Endothelial cell of umbilical vein (primary cell): Measurements from ENCODE around the gene MLYCD. TPM values are rescaled to one million over a fixed set of nuclear protein-coding genes. Genes with fewer than 3 reads are reported as not detected.

ENCODE experiments used
- BruUV-seq: library from RNA; stranded (reverse); fragments of 400-500 nt; replicated peaks from 2 replicates; lab custom pipeline; 2021; lab: Mats Ljungman, UMichigan
- CTCF ChIA-PET: fragments of 300-600, 350-600 bp; sonication (Branson Sonifier 250); formaldehyde crosslinking; loops from one replicate; lab custom pipeline; 2021; ENCODE audit warnings: antibody characterized with exemption, inconsistent platforms; lab: Charles Lee
- POLR2A ChIA-PET: fragments of 300-600, 350-600 bp; sonication (Branson Sonifier 250); formaldehyde crosslinking; loops from one replicate; lab custom pipeline; 2021; ENCODE audit warnings: antibody characterized with exemption, inconsistent platforms; lab: Charles Lee
- DNase-seq: peaks from one replicate; pipeline ENCODE4 v3.0.0-alpha.2; 2011; ENCODE audit warnings: low read depth, low spot score
- FAIRE-seq: peaks from 2 replicates; lab custom pipeline; 2011; peaks lifted over from hg19 to GRCh38; lab: Jason Lieb, UNC
- H2AFZ ChIP-seq: 2 replicates; pipeline ENCODE4 v1.6.0; 2012; ENCODE audit warnings: low read depth, low read length, control low read depth, inconsistent platforms
- H3K27ac ChIP-seq: 2 replicates; pipeline ENCODE4 v1.5.1; 2011; ENCODE audit warnings: low read depth, mild to moderate bottlenecking, control low read depth, low read length, moderate library complexity; ENCODE audit not compliant: insufficient read depth
- H3K27me3 ChIP-seq, 2 experiments: 2 replicates each; pipeline versions ENCODE4 v1.6.0 to v1.6.1; 2011; ENCODE audit warnings: low read length in 2 of 2, mixed read lengths in 1 of 2; ENCODE audit not compliant: control insufficient read depth in 2 of 2, insufficient read depth in 2 of 2
- H3K36me3 ChIP-seq, 2 experiments: 2 replicates in 1 of 2; 3 replicates in 1 of 2; pipeline ENCODE4 v1.5.1; 2011; ENCODE audit warnings: low read length in 2 of 2, mild to moderate bottlenecking in 1 of 2, moderate library complexity in 1 of 2; ENCODE audit not compliant: control insufficient read depth in 2 of 2, insufficient read depth in 2 of 2; ENCODE audit errors: extremely low read depth in 1 of 2
- H3K4me1 ChIP-seq: 3 replicates; pipeline ENCODE4 v1.5.1; 2011; ENCODE audit warnings: mild to moderate bottlenecking, low read length; ENCODE audit not compliant: control insufficient read depth, insufficient read depth; ENCODE audit errors: extremely low read depth
- H3K4me2 ChIP-seq: 2 replicates; pipeline ENCODE4 v1.6.1; 2011; ENCODE audit warnings: low read length, control low read depth, mixed read lengths; ENCODE audit not compliant: insufficient read depth
- H3K4me3 ChIP-seq, 3 experiments: fragments of 200-600 bp in 1 of 3; sonication (generic), shearing (Covaris generic) in 1 of 3; replicated peaks in 1 of 3; 2 replicates each; pipeline ENCODE4 v1.5.1; 2011 to 2016; ENCODE audit warnings: control low read depth in 3 of 3, low read length in 3 of 3, mild to moderate bottlenecking in 2 of 3, inconsistent platforms in 1 of 3, low read depth in 1 of 3, moderate library complexity in 1 of 3; ENCODE audit not compliant: insufficient read depth in 1 of 3
- H3K79me2 ChIP-seq: 2 replicates; pipeline ENCODE4 v1.6.0; 2012; ENCODE audit warnings: low read length, inconsistent platforms; ENCODE audit not compliant: control insufficient read depth, insufficient read depth
- H3K9ac ChIP-seq: replicated peaks from 2 replicates; pipeline ENCODE3; 2011; ENCODE audit warnings: low read length, control low read depth; ENCODE audit not compliant: insufficient read depth; ENCODE audit errors: extremely low read depth
- H3K9me1 ChIP-seq: replicated peaks from 3 replicates; pipeline ENCODE4 v1.6.0; 2011; ENCODE audit warnings: mild to moderate bottlenecking, low read length; ENCODE audit not compliant: control insufficient read depth, insufficient read depth; ENCODE audit errors: extremely low read depth
- H3K9me3 ChIP-seq: replicated peaks from 2 replicates; pipeline ENCODE4 v1.5.1; 2012; ENCODE audit warnings: low read length, inconsistent platforms; ENCODE audit not compliant: control insufficient read depth, insufficient read depth
- H4K20me1 ChIP-seq: replicated peaks from 2 replicates; pipeline ENCODE3; 2011; ENCODE audit warnings: mild to moderate bottlenecking, low read length; ENCODE audit not compliant: control insufficient read depth, insufficient read depth; ENCODE audit errors: extremely low read depth
- CTCF ChIP-seq, 2 donors: IDR thresholded peaks; 1 replicate in 1 of 2; 2 replicates in 1 of 2; pipeline ENCODE4 v1.5.1; 2011; ENCODE audit warnings: low read length in 2 of 2, mild to moderate bottlenecking in 2 of 2, moderate library complexity in 2 of 2, control low read depth in 1 of 2, inconsistent platforms in 1 of 2, low read depth in 1 of 2; ENCODE audit not compliant: insufficient read depth in 1 of 2; ENCODE audit errors: extremely low read depth in 1 of 2
- EZH2 ChIP-seq: IDR thresholded peaks from 2 replicates; pipeline ENCODE4 v1.6.1; 2012; ENCODE audit warnings: borderline replicate concordance, low read depth, mild to moderate bottlenecking, moderate library complexity, low read length, inconsistent platforms; ENCODE audit not compliant: severe bottlenecking
- FOS ChIP-seq: IDR thresholded peaks from 2 replicates; pipeline ENCODE4 v1.6.1; 2011; ENCODE audit warnings: mild to moderate bottlenecking, low read length, moderate library complexity, borderline replicate concordance; ENCODE audit not compliant: insufficient read depth
- GATA2 ChIP-seq: IDR thresholded peaks from 2 replicates; pipeline ENCODE4 v1.7.0; 2011; ENCODE audit warnings: low read depth, mild to moderate bottlenecking, moderate library complexity, mixed read lengths, low read length; ENCODE audit not compliant: insufficient read length, insufficient read depth
- JUN ChIP-seq: IDR thresholded peaks from 2 replicates; pipeline ENCODE4 v1.6.1; 2011; ENCODE audit warnings: borderline replicate concordance, low read depth; ENCODE audit not compliant: insufficient read length, insufficient read depth
- MYC ChIP-seq: IDR thresholded peaks from one replicate; pipeline ENCODE4 v1.6.1; 2011; ENCODE audit warnings: mild to moderate bottlenecking, low read depth, low read length
- POLR2A ChIP-seq: IDR thresholded peaks from 2 replicates; pipeline ENCODE4 v1.6.1; 2012; ENCODE audit warnings: low read depth, mild to moderate bottlenecking, control low read depth, low read length
- POLR2AphosphoS5 ChIP-seq: IDR thresholded peaks from 2 replicates; pipeline ENCODE4 v1.6.1; 2012; ENCODE audit warnings: low read depth, mild to moderate bottlenecking, control low read depth, low read length, moderate library complexity; ENCODE audit not compliant: insufficient read depth
- dilution Hi-C: fragments of 300-500 bp; cut with MboI; formaldehyde crosslinking; loops from one replicate; pipeline ENCODE4 v1.15.0; 2019; ENCODE audit warnings: low sequenced_read_pairs; ENCODE audit not compliant: extremely low pct_ligation_motif_present
- intact Hi-C: fragments of 100-400 bp; cut with micrococcal nuclease; formaldehyde crosslinking; loops from one replicate; pipeline ENCODE4 v1.10.0; 2022
- polyA plus RNA-seq, 4 experiments: library from polyadenylated mRNA; depleted of rRNA in 3 of 4; stranded (reverse) in 3 of 4; unstranded in 1 of 4; fragments of >200 nt; gene quantifications; 2 replicates each; pipeline versions ENCODE4 v1.2.1 to v1.2.3, GENCODE V29; 2011 to 2012; ENCODE audit warnings: missing spikeins in 1 of 4
- total RNA-seq: library from RNA; stranded (reverse); gene quantifications from 2 replicates; pipeline ENCODE4 v1.2.3, GENCODE V29; 2021
- TF ChIP-seq, protein P1 (sequence below): IDR thresholded peaks from 2 replicates; pipeline ENCODE4 v1.6.1; 2011; ENCODE audit not compliant: insufficient read depth, insufficient read length

MLYCD gene
- total and polyA plus RNA-seq, 2 donors (not counting 3 experiments of a cell fraction or from before 2014, with no cell fraction given), result 2.0 to 3.4 TPM

DNA sequence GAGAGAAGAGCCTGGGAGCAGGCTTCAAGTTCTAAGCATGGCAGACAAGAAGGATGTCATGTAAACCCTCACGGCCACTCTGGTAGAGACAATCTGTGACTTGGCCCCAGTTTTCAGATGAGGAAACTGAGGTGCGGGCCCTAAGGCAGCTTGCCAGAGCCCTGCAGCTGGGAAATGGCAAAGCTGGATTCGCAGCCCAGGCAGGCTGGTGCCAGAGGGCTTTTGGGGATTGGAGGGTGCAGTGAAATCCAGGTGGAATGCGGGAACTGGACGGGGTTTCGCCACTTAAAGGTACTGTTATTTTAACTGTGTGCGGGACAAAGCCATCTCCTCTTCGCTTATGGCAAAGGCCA, 53.6 kb downstream of the MLYCD start:
- DNase-seq (no peak), FAIRE-seq (no peak)
- peaks cover 22% of the 10 kb centered on the region for H3K4me1 ChIP-seq
- H3K4me3 ChIP-seq, result peak overlapping the region in 2 of 3 experiments; percentile 6 to 10
- H2AFZ ChIP-seq, result peak overlapping the region; percentile 95
- H3K9me1 ChIP-seq, result no peaks in the 10 kb centered on the region
- H3K9ac ChIP-seq, result peak overlapping the region; percentile 87
- peak overlapping the region; percentile 91 for H3K27ac ChIP-seq
- H3K36me3 ChIP-seq, result no peaks in the 10 kb centered on the region
- TF ChIP-seq EZH2 (no peak), CTCF (IDR thresholded peaks at IDR 0.05; ENCODE audit: extremely low read depth in 1 of 2, insufficient read depth in 1 of 2, low read depth in 1 of 2, low read length in 2 of 2) (no peak)
- dilution Hi-C loops, result no loop called here
- no peaks in the 10 kb centered on the region for H3K27me3 ChIP-seq
- ChIA-PET POLR2A (no interaction called here), CTCF (interaction anchor here (1.7 kb wide), 1 partner anchor 111 kb away, joined by 8 read pairs; no protein-coding TSS in a partner anchor)
- intact Hi-C loops, result loop anchor here (2.0 to 10.0 kb wide), 4 partner anchors 26 to 352 kb away; partner anchors contain the start of gene TAF1C
- H3K79me2 ChIP-seq, result peaks cover 4% of the 10 kb centered on the region
- no TSS peak for BruUV-seq
- no peaks in the 10 kb centered on the region for H4K20me1 ChIP-seq
- H3K4me2 ChIP-seq, result peak overlapping the region; percentile 41
- no peaks in the 10 kb centered on the region for H3K9me3 ChIP-seq

- ChIA-PET POLR2A (interaction anchor here (0.5 to 0.9 kb wide), 2 partner anchors 54 to 929 kb away, joined by 3 to 8 read pairs; partner anchors contain the start of gene MLYCD), CTCF (interaction anchor here (0.7 to 2.1 kb wide), 14 partner anchors 11 to 234 kb away, joined by 3 to 14 read pairs (median 3); partner anchors contain the start of genes MBTPS1 and TAF1C)
- TF ChIP-seq FOS (peak; percentile 60), POLR2A (peak; percentile 77), EZH2 (no peak), POLR2AphosphoS5 (peak; percentile 70), GATA2 (no peak), JUN (no peak), MYC (no peak), CTCF (IDR thresholded peaks at IDR 0.05; ENCODE audit: extremely low read depth in 1 of 2, insufficient read depth in 1 of 2, low read depth in 1 of 2, low read length in 2 of 2) (no peak)
- TF ChIP-seq, protein P1, sequence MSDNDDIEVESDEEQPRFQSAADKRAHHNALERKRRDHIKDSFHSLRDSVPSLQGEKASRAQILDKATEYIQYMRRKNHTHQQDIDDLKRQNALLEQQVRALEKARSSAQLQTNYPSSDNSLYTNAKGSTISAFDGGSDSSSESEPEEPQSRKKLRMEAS, result peak; percentile 41
- peak; percentile 90 for DNase-seq
- dilution Hi-C loops (no loop called here), intact Hi-C loops (loop anchor here (1.0 to 10.0 kb wide), 5 partner anchors 26 to 352 kb away; partner anchors contain the start of genes MLYCD and TAF1C)
- Histone ChIP-seq H3K9me3 (no peaks in the 10 kb centered on the region), H3K27me3 (no peaks in the 10 kb centered on the region), H3K4me2 (peak within 1 kb of the TSS; percentile 70), H3K4me1 (peaks cover 22% of the 10 kb centered on the region), H3K79me2 (peaks cover 4% of the 10 kb centered on the region), H3K36me3 (no peaks in the 10 kb centered on the region), H2AFZ (peak within 1 kb of the TSS; percentile 95), H3K9ac (peak within 1 kb of the TSS; percentile 87), H3K27ac (peak within 1 kb of the TSS; percentile 91), H4K20me1 (no peaks in the 10 kb centered on the region), H3K9me1 (no peaks in the 10 kb centered on the region), H3K4me3 (peak within 1 kb of the TSS; percentile 54 to 78 (median 55))
- peak; percentile 97 for FAIRE-seq
- TSS peak; percentile 52 for BruUV-seq
Measured at GRCh38 chr16:83952940-83953795, 54.3 kb downstream of the MLYCD start, which contains the start of gene OSGIN1. OSGIN1 (plus strand) TSS chr16:83953240; CDS start chr16:83957672, 4,432 bp downstream.
